ENCODE results near the gene IGF2R. TPM values are rescaled to one million over a fixed set of nuclear protein-coding genes. Genes with fewer than 3 reads are reported as not detected.

Gene IGF2R
- total and polyA plus RNA-seq, 2 donors from 2014 or later, result 23.7 to 88.6 TPM

DNA sequence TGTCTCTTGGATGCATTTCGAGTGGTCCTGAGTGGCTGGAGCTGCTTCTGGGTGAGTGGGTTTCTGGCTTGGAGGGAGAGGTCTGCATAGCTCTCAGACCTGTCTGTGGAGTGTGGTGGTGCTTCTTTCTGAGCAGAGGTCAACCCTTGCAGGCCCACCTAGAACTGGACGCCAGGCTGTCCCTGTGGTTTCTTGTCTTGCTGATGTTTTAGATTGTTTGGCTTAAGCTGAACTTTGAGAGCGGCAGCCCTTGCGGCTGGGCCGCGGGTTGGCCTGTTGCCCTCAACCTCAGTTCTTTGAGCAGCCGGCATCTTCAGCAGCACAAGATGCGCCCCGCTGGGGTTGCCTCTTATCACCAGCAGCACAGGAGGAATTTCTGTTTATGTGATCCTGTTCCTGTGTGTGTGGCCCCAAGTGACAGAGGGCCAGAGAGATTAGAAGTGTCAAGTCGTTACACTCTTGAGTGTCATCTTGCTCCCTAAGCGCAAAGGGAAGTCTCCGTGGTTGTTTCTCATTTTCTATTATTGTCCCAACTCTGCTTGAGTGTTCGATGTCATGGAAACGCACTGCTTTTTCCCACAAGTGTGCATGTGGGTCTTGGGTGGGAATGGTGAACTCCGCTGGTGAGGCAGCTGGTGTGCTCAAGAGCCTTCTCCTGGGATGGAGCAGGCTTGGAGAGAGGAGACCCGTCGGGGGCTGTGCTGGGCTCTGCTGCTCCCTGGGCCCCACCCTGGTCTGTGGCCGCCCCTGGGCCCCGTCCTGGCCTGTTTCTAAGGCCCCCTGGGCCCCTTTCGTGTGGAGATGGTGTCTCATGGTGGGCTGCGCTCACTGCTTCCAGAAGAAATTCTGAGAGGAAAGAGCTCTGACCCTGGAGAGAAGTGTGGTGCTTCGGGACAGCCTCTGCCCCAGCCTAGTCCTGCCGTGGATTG is 132.7 kb downstream of the IGF2R start:
- FAIRE-seq, result no peak
- no peak for DNase-seq
- peaks cover 0 to 53% (median 29%) of the 10 kb centered on the region in 3 donors for H3K36me3 ChIP-seq (ENCODE audit: control insufficient read depth in 2 of 3, insufficient read depth in 3 of 3, low read length in 3 of 3)

GRCh38 chr6:160102399-160102798 is 133.5 kb downstream of the IGF2R start:
- no peak overlapping the region for H3K9ac ChIP-seq (ENCODE audit: low read length in 3 of 3)
- peaks cover 0 to 4% (median 3%) of the 10 kb centered on the region in 3 donors for H3K4me1 ChIP-seq (ENCODE audit: control insufficient read depth in 2 of 3, insufficient read depth in 2 of 3, low read depth in 1 of 3, low read length in 3 of 3)
- H3K27ac ChIP-seq (ENCODE audit: low read depth in 2 of 2, low read length in 2 of 2), result no peak overlapping the region
- H3K36me3 ChIP-seq (ENCODE audit: control insufficient read depth in 2 of 3, insufficient read depth in 3 of 3, low read length in 3 of 3), result peaks cover 0 to 46% (median 25%) of the 10 kb centered on the region in 3 donors
- no peaks in the 10 kb centered on the region for H3K9me3 ChIP-seq (ENCODE audit: control insufficient read depth in 2 of 3, insufficient read depth in 1 of 3, low read length in 3 of 3)
- intact Hi-C loops (cut with DNase I), result no loop called here
- TF ChIP-seq, protein P1, sequence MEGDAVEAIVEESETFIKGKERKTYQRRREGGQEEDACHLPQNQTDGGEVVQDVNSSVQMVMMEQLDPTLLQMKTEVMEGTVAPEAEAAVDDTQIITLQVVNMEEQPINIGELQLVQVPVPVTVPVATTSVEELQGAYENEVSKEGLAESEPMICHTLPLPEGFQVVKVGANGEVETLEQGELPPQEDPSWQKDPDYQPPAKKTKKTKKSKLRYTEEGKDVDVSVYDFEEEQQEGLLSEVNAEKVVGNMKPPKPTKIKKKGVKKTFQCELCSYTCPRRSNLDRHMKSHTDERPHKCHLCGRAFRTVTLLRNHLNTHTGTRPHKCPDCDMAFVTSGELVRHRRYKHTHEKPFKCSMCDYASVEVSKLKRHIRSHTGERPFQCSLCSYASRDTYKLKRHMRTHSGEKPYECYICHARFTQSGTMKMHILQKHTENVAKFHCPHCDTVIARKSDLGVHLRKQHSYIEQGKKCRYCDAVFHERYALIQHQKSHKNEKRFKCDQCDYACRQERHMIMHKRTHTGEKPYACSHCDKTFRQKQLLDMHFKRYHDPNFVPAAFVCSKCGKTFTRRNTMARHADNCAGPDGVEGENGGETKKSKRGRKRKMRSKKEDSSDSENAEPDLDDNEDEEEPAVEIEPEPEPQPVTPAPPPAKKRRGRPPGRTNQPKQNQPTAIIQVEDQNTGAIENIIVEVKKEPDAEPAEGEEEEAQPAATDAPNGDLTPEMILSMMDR (IDR thresholded peaks at IDR 0.05; ENCODE audit: borderline replicate concordance, extremely low read depth, insufficient read depth), result no peak
- FAIRE-seq, result no peak
- H3K27me3 ChIP-seq (ENCODE audit: control insufficient read depth, insufficient read depth, low read length), result no peaks in the 10 kb centered on the region
- no peak for DNase-seq
- no peak overlapping the region for H3K4me3 ChIP-seq (ENCODE audit: low read length in 3 of 3)

More for the DNA sequence above, 132.7 kb downstream of the IGF2R start:
- Histone ChIP-seq H3K4me1 (ENCODE audit: control insufficient read depth in 2 of 3, insufficient read depth in 2 of 3, low read depth in 1 of 3, low read length in 3 of 3) (peaks cover 0 to 3% (median 3%) of the 10 kb centered on the region in 3 donors), H3K9ac (ENCODE audit: low read length in 3 of 3) (no peak overlapping the region), H3K27ac (ENCODE audit: low read depth in 2 of 2, low read length in 2 of 2) (peak overlapping the region; percentile 8 to 38), H3K27me3 (ENCODE audit: control insufficient read depth, insufficient read depth, low read length) (no peaks in the 10 kb centered on the region), H3K4me3 (ENCODE audit: low read length in 3 of 3) (no peak overlapping the region), H3K9me3 (ENCODE audit: control insufficient read depth in 2 of 3, insufficient read depth in 1 of 3, low read length in 3 of 3) (no peaks in the 10 kb centered on the region)
- intact Hi-C loops (cut with DNase I), result no loop called here
- TF ChIP-seq, protein P1 (IDR thresholded peaks at IDR 0.05; ENCODE audit: borderline replicate concordance, extremely low read depth, insufficient read depth), result no peak

- no peak overlapping the region for H3K27ac ChIP-seq (ENCODE audit: low read depth in 2 of 2, low read length in 2 of 2)
- DNase-seq (peak in 1 of 5 donors; percentile 31), FAIRE-seq (no peak)
- no peak overlapping the region for H3K4me3 ChIP-seq (ENCODE audit: low read length in 3 of 3)
- intact Hi-C loops (cut with DNase I), result no loop called here
- H3K9ac ChIP-seq (ENCODE audit: low read length in 3 of 3), result no peak overlapping the region
- peaks cover 0 to 38% (median 18%) of the 10 kb centered on the region in 3 donors for H3K36me3 ChIP-seq (ENCODE audit: control insufficient read depth in 2 of 3, insufficient read depth in 3 of 3, low read length in 3 of 3)
- peaks cover 0 to 9% (median 3%) of the 10 kb centered on the region in 3 donors for H3K4me1 ChIP-seq (ENCODE audit: control insufficient read depth in 2 of 3, insufficient read depth in 2 of 3, low read depth in 1 of 3, low read length in 3 of 3)
- TF ChIP-seq, protein P1 (IDR thresholded peaks at IDR 0.05; ENCODE audit: borderline replicate concordance, extremely low read depth, insufficient read depth), result no peak
- H3K27me3 ChIP-seq (ENCODE audit: control insufficient read depth, insufficient read depth, low read length), result no peaks in the 10 kb centered on the region
- H3K9me3 ChIP-seq (ENCODE audit: control insufficient read depth in 2 of 3, insufficient read depth in 1 of 3, low read length in 3 of 3), result no peaks in the 10 kb centered on the region
Measured at GRCh38 chr6:160102956-160103824, 134.3 kb downstream of the IGF2R start.

Measured in kidney (tissue), 14 donors.